SK-N-MC (cell line): ENCODE measurements around the gene PRRX2.

Source experiments
- EZH2 ChIP-seq: fragments of 200-600 bp; sonication (generic); IDR thresholded peaks from one replicate; pipeline ENCODE4 v1.6.1; 2017; ENCODE audit warnings: antibody characterized with exemption
- FOXP2 ChIP-seq: optimal IDR thresholded peaks from 2 replicates; pipeline ENCODE3; 2011; ENCODE audit warnings: mild to moderate bottlenecking, moderate library complexity; ENCODE audit not compliant: insufficient read depth; ENCODE audit errors: extremely low read length, control extremely low read depth
- POLR2AphosphoS5 ChIP-seq: IDR thresholded peaks from 2 replicates; pipeline ENCODE4 v1.6.1; 2012; ENCODE audit warnings: mild to moderate bottlenecking, low read depth, low read length, borderline replicate concordance

DNA sequence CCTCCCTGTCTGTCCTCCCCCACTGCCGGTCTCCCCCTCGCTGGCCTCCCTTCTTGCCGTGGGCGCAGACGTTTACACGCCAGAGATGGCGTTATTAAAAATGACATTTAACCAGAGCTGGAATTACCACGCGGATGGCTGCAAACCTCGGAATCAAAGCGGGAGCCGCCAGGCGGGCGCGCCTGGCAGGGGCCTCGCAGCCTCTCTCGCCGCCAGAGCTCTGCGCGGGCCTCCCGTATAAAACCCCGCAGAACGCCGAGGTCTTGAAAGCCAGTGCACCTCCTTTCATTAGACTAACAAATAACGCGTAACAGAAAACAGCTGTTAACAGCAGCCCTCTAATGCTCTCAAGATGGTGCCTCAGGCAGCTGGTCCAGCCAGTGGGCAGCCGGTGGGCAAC, 10.2 kb downstream of the PRRX2 start:
- TF ChIP-seq EZH2 (no peak), POLR2AphosphoS5 (no peak), FOXP2 (no peak)
